SK-N-SH treated with all-trans-retinoic acid at 6 μM for 48 hours (cell line): ENCODE data around the gene MRPL33.
"Not testable (repeated sequence)": the region's sequence is repeated elsewhere in the genome, so short reads cannot be mapped to it uniquely, and the experiment has no call there.

Experiments
- ATAC-seq: fragments of 200-7000 bp; cut with Tn5 transposase; 3 replicates; pipeline ENCODE4 v1.9.1; 2020; ENCODE audit warnings: mild to moderate bottlenecking, moderate library complexity
- ARNTL ChIP-seq: fragments of 450-650 bp; formaldehyde crosslinking; IDR thresholded peaks from 2 replicates; pipeline ENCODE4 v1.5.0; 2020; ENCODE audit warnings: low read depth, mild to moderate bottlenecking, moderate library complexity, borderline replicate concordance
- BACH2 ChIP-seq: fragments of 250-450 bp; sonication (Bioruptor Pico); IDR thresholded peaks from 2 replicates; pipeline ENCODE4 v1.9.0; 2021; ENCODE audit warnings: mild to moderate bottlenecking, borderline replicate concordance
- CREB5 ChIP-seq: fragments of 250-450 bp; sonication (Bioruptor Pico); IDR thresholded peaks from 2 replicates; pipeline ENCODE4 v1.5.1; 2020; ENCODE audit warnings: low read depth, mild to moderate bottlenecking, moderate library complexity
- CSDC2 ChIP-seq: fragments of 250-450 bp; sonication (Bioruptor Pico); IDR thresholded peaks from 2 replicates; pipeline ENCODE4 v1.5.0; 2020; ENCODE audit warnings: mild to moderate bottlenecking, moderate library complexity
- ESRRG ChIP-seq: fragments of 250-450 bp; sonication (Bioruptor Pico); IDR thresholded peaks from 2 replicates; pipeline ENCODE4 v1.6.1; 2021; ENCODE audit warnings: mild to moderate bottlenecking
- GLIS3 ChIP-seq: fragments of 250-450 bp; sonication (Bioruptor Pico); IDR thresholded peaks from 2 replicates; pipeline ENCODE4 v1.5.0; 2020; ENCODE audit warnings: mild to moderate bottlenecking, moderate library complexity
- ISL1 ChIP-seq: fragments of 250-450 bp; sonication (Bioruptor Pico); IDR thresholded peaks from 2 replicates; pipeline ENCODE4 v2.1.2; 2022; ENCODE audit warnings: mild to moderate bottlenecking, moderate library complexity
- OSR1 ChIP-seq: fragments of 250-450 bp; sonication (Bioruptor Pico); IDR thresholded peaks from 2 replicates; pipeline ENCODE4 v1.8.0; 2022; ENCODE audit warnings: moderate library complexity, mild to moderate bottlenecking, inconsistent platforms
- PATZ1 ChIP-seq: fragments of 250-450 bp; sonication (Bioruptor Pico); IDR thresholded peaks from 2 replicates; pipeline ENCODE4 v1.8.0; 2020; ENCODE audit warnings: mild to moderate bottlenecking, moderate library complexity, borderline replicate concordance
- PPARA ChIP-seq: fragments of 250-450 bp; sonication (Bioruptor Pico); IDR thresholded peaks from 2 replicates; pipeline ENCODE4 v1.5.0; 2020; ENCODE audit warnings: mild to moderate bottlenecking, borderline replicate concordance
- RARB ChIP-seq: fragments of 250-450 bp; sonication (Bioruptor Pico); IDR thresholded peaks from 2 replicates; pipeline ENCODE4 v1.8.0; 2021; ENCODE audit warnings: mild to moderate bottlenecking, moderate library complexity
- SNAI2 ChIP-seq: fragments of 250-450 bp; sonication (Bioruptor Pico); IDR thresholded peaks from 2 replicates; pipeline ENCODE4 v1.5.0; 2020; ENCODE audit warnings: mild to moderate bottlenecking, moderate library complexity
- TCF4 ChIP-seq: fragments of 250-450 bp; sonication (Bioruptor Pico); IDR thresholded peaks from 2 replicates; pipeline ENCODE4 v1.8.0; 2021; ENCODE audit warnings: mild to moderate bottlenecking, moderate library complexity, borderline replicate concordance
- TOX ChIP-seq: fragments of 250-450 bp; sonication (Bioruptor Pico); IDR thresholded peaks from 2 replicates; pipeline ENCODE4 v1.8.0; 2021; ENCODE audit warnings: mild to moderate bottlenecking, moderate library complexity, borderline replicate concordance
- ZC3H10 ChIP-seq: fragments of 250-450 bp; sonication (Bioruptor Pico); IDR thresholded peaks from 2 replicates; pipeline ENCODE4 v1.5.1; 2021; ENCODE audit warnings: mild to moderate bottlenecking, moderate library complexity
- ZFP3 ChIP-seq: fragments of 250-450 bp; sonication (Bioruptor Pico); IDR thresholded peaks from 2 replicates; pipeline ENCODE4 v1.5.0; 2020; ENCODE audit warnings: mild to moderate bottlenecking, moderate library complexity
- ZFP30 ChIP-seq: fragments of 450-650 bp; formaldehyde crosslinking; IDR thresholded peaks from 2 replicates; pipeline ENCODE4 v1.5.0; 2022; ENCODE audit warnings: mild to moderate bottlenecking, moderate library complexity
- ZNF565 ChIP-seq: fragments of 450-650 bp; formaldehyde crosslinking; conservative IDR thresholded peaks from 2 replicates; pipeline ENCODE4 v1.5.0; 2020; ENCODE audit warnings: low read depth, mild to moderate bottlenecking, moderate library complexity
- ZNF70 ChIP-seq: fragments of 450-650 bp; formaldehyde crosslinking; IDR thresholded peaks from 2 replicates; pipeline ENCODE4 v1.5.0; 2020; ENCODE audit warnings: mild to moderate bottlenecking, moderate library complexity
- ZNF8 ChIP-seq: fragments of 450-650 bp; formaldehyde crosslinking; IDR thresholded peaks from 2 replicates; pipeline ENCODE4 v1.5.0; 2020; ENCODE audit warnings: mild to moderate bottlenecking, moderate library complexity
- TF ChIP-seq, protein P1 (sequence below): fragments of 250-450 bp; sonication (Bioruptor Pico); IDR thresholded peaks from 2 replicates; pipeline ENCODE4 v1.5.0; 2020; ENCODE audit warnings: mild to moderate bottlenecking, moderate library complexity
- TF ChIP-seq, protein P2 (sequence below): fragments of 250-450 bp; sonication (Bioruptor Pico); IDR thresholded peaks from 2 replicates; pipeline ENCODE4 v1.8.0; 2021; ENCODE audit warnings: low read depth, mild to moderate bottlenecking, moderate library complexity, borderline replicate concordance
- TF ChIP-seq, protein P3 (sequence below): fragments of 250-450 bp; sonication (Bioruptor Pico); IDR thresholded peaks from 2 replicates; pipeline ENCODE4 v1.5.1; 2021; ENCODE audit warnings: mild to moderate bottlenecking, moderate library complexity

Gene MRPL33

GRCh38 chr2:27741673-27742072, 29.8 kb upstream of the MRPL33 start:
- no peak for ATAC-seq
- TF ChIP-seq ZNF70 (CRISPR knock-in tag), result no peak
- TF ChIP-seq ZNF8 (CRISPR knock-in tag), result no peak
- TF ChIP-seq PPARA (CRISPR knock-in tag), result no peak

- ATAC-seq, result no peak
- TF ChIP-seq TOX (CRISPR knock-in tag), result no peak
- TF ChIP-seq CSDC2 (CRISPR knock-in tag), result no peak
- no peak for TF ChIP-seq BACH2 (CRISPR knock-in tag)
- TF ChIP-seq RARB (CRISPR knock-in tag), result no peak
- no peak for TF ChIP-seq TCF4 (CRISPR knock-in tag)
- no peak for TF ChIP-seq ARNTL (CRISPR knock-in tag)
- TF ChIP-seq ESRRG (CRISPR knock-in tag), result no peak
- TF ChIP-seq, protein P1, sequence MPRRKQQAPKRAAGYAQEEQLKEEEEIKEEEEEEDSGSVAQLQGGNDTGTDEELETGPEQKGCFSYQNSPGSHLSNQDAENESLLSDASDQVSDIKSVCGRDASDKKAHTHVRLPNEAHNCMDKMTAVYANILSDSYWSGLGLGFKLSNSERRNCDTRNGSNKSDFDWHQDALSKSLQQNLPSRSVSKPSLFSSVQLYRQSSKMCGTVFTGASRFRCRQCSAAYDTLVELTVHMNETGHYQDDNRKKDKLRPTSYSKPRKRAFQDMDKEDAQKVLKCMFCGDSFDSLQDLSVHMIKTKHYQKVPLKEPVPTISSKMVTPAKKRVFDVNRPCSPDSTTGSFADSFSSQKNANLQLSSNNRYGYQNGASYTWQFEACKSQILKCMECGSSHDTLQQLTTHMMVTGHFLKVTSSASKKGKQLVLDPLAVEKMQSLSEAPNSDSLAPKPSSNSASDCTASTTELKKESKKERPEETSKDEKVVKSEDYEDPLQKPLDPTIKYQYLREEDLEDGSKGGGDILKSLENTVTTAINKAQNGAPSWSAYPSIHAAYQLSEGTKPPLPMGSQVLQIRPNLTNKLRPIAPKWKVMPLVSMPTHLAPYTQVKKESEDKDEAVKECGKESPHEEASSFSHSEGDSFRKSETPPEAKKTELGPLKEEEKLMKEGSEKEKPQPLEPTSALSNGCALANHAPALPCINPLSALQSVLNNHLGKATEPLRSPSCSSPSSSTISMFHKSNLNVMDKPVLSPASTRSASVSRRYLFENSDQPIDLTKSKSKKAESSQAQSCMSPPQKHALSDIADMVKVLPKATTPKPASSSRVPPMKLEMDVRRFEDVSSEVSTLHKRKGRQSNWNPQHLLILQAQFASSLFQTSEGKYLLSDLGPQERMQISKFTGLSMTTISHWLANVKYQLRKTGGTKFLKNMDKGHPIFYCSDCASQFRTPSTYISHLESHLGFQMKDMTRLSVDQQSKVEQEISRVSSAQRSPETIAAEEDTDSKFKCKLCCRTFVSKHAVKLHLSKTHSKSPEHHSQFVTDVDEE (CRISPR knock-in tag), result no peak
- TF ChIP-seq ZNF70 (CRISPR knock-in tag), result no peak
- TF ChIP-seq ZFP3 (CRISPR knock-in tag), result no peak
- TF ChIP-seq, protein P2, sequence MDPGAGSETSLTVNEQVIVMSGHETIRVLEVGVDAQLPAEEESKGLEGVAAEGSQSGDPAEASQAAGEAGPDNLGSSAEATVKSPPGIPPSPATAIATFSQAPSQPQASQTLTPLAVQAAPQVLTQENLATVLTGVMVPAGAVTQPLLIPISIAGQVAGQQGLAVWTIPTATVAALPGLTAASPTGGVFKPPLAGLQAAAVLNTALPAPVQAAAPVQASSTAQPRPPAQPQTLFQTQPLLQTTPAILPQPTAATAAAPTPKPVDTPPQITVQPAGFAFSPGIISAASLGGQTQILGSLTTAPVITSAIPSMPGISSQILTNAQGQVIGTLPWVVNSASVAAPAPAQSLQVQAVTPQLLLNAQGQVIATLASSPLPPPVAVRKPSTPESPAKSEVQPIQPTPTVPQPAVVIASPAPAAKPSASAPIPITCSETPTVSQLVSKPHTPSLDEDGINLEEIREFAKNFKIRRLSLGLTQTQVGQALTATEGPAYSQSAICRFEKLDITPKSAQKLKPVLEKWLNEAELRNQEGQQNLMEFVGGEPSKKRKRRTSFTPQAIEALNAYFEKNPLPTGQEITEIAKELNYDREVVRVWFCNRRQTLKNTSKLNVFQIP (CRISPR knock-in tag), result no peak
- TF ChIP-seq PATZ1 (CRISPR knock-in tag), result no peak
- TF ChIP-seq ZFP30 (CRISPR knock-in tag), result no peak
- TF ChIP-seq ZC3H10 (CRISPR knock-in tag), result no peak
- no peak for TF ChIP-seq ZNF8 (CRISPR knock-in tag)
- TF ChIP-seq SNAI2 (CRISPR knock-in tag), result no peak
- TF ChIP-seq, protein P3, sequence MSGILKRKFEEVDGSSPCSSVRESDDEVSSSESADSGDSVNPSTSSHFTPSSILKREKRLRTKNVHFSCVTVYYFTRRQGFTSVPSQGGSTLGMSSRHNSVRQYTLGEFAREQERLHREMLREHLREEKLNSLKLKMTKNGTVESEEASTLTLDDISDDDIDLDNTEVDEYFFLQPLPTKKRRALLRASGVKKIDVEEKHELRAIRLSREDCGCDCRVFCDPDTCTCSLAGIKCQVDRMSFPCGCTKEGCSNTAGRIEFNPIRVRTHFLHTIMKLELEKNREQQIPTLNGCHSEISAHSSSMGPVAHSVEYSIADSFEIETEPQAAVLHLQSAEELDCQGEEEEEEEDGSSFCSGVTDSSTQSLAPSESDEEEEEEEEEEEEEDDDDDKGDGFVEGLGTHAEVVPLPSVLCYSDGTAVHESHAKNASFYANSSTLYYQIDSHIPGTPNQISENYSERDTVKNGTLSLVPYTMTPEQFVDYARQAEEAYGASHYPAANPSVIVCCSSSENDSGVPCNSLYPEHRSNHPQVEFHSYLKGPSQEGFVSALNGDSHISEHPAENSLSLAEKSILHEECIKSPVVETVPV (CRISPR knock-in tag), result no peak
- TF ChIP-seq PPARA (CRISPR knock-in tag), result no peak
- no peak for TF ChIP-seq GLIS3 (CRISPR knock-in tag)
Measured at GRCh38 chr2:27742571-27742970, 28.9 kb upstream of the MRPL33 start.

DNA sequence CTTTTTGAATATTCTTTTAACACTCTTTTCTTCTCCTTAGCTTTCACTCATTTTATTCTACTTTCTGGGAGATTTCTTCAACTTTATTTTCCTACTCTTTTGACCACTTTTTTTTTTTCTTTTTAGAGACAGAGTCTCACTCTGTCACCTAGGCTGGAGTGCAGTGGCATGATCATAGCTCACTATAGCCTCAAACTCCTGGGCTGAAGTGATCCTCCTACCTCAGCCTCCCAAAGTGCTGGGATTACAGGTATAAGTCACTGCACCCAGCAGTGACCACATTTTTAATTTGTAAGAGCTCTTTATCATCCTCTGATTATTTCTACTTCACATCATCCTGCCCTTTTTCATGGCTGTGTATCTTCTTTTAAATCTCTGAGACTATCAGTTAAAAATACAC, 26.0 kb upstream of the MRPL33 start:
- not testable (repeated sequence) for ATAC-seq

DNA sequence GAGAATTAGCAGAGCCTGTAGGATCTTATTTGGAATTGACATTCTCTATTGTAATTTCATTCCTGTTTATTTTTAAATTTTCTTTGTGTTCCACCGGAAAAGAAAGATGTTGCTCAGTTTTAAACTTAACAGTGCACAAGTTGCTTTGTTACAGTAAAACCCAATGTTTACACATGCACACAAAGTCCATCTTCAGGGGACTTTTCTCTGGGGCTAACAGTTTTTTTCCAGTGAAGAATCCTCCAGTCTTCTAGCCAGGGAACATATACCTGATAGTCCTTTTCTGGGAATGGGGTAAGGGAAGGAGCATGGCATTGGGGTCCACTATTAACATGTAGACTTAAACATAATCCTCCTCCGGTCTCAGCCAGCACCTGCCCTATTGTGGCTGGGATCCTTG, 25.2 kb upstream of the MRPL33 start:
- no peak for ATAC-seq
- TF ChIP-seq ISL1 (CRISPR knock-in tag) (no peak), BACH2 (CRISPR knock-in tag) (no peak), OSR1 (CRISPR knock-in tag) (no peak), CSDC2 (CRISPR knock-in tag) (no peak), PPARA (CRISPR knock-in tag) (no peak), ZNF565 (CRISPR knock-in tag) (no peak), CREB5 (CRISPR knock-in tag) (no peak)
- TF ChIP-seq, protein P3 (CRISPR knock-in tag), result no peak
